Muscle layer of duodenum (tissue), 2 donors: ENCODE results near the gene GATB.
"Not testable (repeated sequence)": the region's sequence is repeated elsewhere in the genome, so short reads cannot be mapped to it uniquely, and the experiment has no call there.

Experiments
- H3K27ac ChIP-seq: one replicate; pipeline ENCODE4 v1.7.0; 2013; ENCODE audit warnings: mild to moderate bottlenecking, low read length
- H3K27me3 ChIP-seq: one replicate; pipeline ENCODE4 v1.7.0; 2013; ENCODE audit warnings: low read depth, mild to moderate bottlenecking, control low read depth, low read length
- H3K36me3 ChIP-seq, 2 donors: one replicate each; pipeline ENCODE4 v1.7.0; 2013; ENCODE audit warnings: low read length in 2 of 2, control low read depth in 1 of 2, mild to moderate bottlenecking in 1 of 2; ENCODE audit not compliant: insufficient read depth in 2 of 2, control insufficient read depth in 1 of 2
- H3K4me1 ChIP-seq, 2 donors: one replicate each; pipeline ENCODE4 v1.7.0; 2013; ENCODE audit warnings: low read length in 2 of 2, mild to moderate bottlenecking in 2 of 2, control low read depth in 1 of 2, moderate library complexity in 1 of 2; ENCODE audit not compliant: insufficient read depth in 2 of 2, control insufficient read depth in 1 of 2
- H3K4me3 ChIP-seq, 2 donors: one replicate each; pipeline ENCODE4 v1.7.0; 2013; ENCODE audit warnings: low read length in 2 of 2, low read depth in 1 of 2, mild to moderate bottlenecking in 1 of 2
- H3K9me3 ChIP-seq, 2 donors: one replicate each; pipeline ENCODE4 v1.7.0; 2013; ENCODE audit warnings: low read length in 2 of 2, control low read depth in 1 of 2, mild to moderate bottlenecking in 1 of 2; ENCODE audit not compliant: control insufficient read depth in 1 of 2
- donor health status: healthy.

The GATB gene

DNA sequence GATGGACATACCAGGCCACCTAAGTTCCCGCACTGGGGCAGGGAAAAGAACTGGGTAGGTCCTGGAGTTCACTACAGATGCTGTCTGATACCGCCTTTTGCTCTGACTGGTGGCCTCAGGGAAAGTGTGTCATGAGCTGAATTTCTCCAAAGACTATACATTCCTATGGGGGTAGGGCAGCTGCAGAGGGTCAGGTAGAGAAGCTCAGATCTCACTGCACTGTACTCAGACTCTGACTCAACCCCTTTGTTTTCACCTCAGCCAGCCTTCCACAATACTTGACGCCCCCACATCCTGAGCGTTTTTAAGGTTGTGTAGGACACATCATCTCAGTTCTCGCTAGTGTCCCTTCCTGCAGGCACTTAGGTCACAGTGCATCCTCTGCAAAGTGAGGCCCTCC, 7.8 kb downstream of the GATB start:
- Histone ChIP-seq H3K27ac (no peak overlapping the region), H3K27me3 (no peaks in the 10 kb centered on the region), H3K4me1 (no peaks in the 10 kb centered on the region), H3K4me3 (no peak overlapping the region), H3K36me3 (peaks cover 6 to 42% of the 10 kb centered on the region in 2 donors), H3K9me3 (no peaks in the 10 kb centered on the region)

DNA sequence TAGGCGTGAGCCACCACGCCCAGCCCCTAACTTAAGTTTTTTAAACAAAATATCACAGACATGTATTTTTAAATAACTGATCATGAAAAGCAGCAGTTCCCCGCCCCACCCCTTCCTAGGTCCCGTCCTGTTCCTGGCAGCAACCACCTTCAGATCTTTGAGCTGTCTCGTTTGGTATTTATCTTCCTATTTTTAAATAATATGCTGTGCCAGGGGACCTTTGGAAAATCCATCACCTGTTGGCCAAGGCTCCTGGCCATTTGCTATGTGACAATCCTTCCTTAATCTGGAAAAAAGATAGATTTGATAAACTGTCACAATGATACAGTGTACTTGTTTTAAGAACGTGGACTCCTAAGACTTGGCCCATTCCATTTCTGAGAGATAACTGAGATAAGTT, 10.7 kb downstream of the GATB start:
- no peak overlapping the region for H3K27ac ChIP-seq
- peaks cover 6 to 23% of the 10 kb centered on the region in 2 donors for H3K36me3 ChIP-seq
- no peaks in the 10 kb centered on the region for H3K9me3 ChIP-seq
- H3K4me3 ChIP-seq, result no peak overlapping the region
- H3K27me3 ChIP-seq, result no peaks in the 10 kb centered on the region
- H3K4me1 ChIP-seq, result no peaks in the 10 kb centered on the region

- Histone ChIP-seq H3K27ac (no peak overlapping the region), H3K9me3 (no peaks in the 10 kb centered on the region), H3K36me3 (peaks cover 0 to 3% of the 10 kb centered on the region in 2 donors), H3K4me1 (no peaks in the 10 kb centered on the region), H3K4me3 (no peak overlapping the region), H3K27me3 (no peaks in the 10 kb centered on the region)
These were observed 15.2 kb downstream of the GATB start for GRCh38 chr4:151745481-151746231.

DNA sequence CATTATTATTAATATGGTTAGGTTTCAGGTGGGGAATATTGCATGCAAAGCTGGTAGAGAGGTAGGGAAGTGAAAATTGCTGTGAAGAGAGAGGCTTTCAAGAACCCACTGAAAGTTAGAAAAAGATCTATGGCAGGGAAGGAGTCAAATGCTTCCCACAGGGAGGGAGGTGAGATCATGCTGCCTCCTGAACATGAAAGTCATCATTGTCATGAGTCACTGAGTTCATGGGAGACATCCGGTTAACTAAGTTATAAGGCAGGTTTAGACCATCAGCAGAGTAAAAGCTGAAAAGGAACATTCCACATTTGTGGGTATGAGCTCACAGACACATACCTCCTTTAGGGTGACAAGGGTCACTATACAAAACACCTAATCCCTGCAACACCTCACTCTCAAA, 16.2 kb downstream of the GATB start:
- peaks cover 0 to 6% of the 10 kb centered on the region in 2 donors for H3K36me3 ChIP-seq
- no peaks in the 10 kb centered on the region for H3K27me3 ChIP-seq
- H3K27ac ChIP-seq, result no peak overlapping the region
- H3K4me3 ChIP-seq, result no peak overlapping the region
- H3K4me1 ChIP-seq, result no peaks in the 10 kb centered on the region
- H3K9me3 ChIP-seq, result no peaks in the 10 kb centered on the region

DNA sequence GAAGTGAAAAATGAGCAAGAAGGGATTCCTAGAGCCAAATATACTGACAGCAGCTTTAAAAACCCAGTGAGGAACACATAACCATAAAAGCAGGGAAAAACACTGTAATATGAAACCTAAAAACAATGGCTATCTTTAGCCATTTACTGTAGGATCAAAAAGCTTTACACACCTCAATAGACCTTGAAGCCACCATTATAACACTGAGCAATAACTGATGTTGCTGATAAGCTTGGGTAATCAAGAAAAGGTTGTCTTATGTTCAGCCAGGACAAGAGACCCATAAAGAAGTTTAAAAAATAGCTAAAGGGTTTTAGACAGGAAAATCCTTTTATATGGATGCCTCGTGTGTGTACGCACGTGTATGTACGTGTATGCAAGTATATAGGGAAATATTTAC, 16.9 kb downstream of the GATB start:
- H3K4me1 ChIP-seq, result no peaks in the 10 kb centered on the region
- H3K4me3 ChIP-seq, result no peak overlapping the region
- no peaks in the 10 kb centered on the region for H3K27me3 ChIP-seq
- no peak overlapping the region for H3K27ac ChIP-seq
- H3K9me3 ChIP-seq, result no peaks in the 10 kb centered on the region
- H3K36me3 ChIP-seq, result peaks cover 0 to 6% of the 10 kb centered on the region in 2 donors

- H3K36me3 ChIP-seq, result peaks cover 0 to 7% of the 10 kb centered on the region in 2 donors
These were observed 17.5 kb downstream of the GATB start for GRCh38 chr4:151743128-151743854.

DNA sequence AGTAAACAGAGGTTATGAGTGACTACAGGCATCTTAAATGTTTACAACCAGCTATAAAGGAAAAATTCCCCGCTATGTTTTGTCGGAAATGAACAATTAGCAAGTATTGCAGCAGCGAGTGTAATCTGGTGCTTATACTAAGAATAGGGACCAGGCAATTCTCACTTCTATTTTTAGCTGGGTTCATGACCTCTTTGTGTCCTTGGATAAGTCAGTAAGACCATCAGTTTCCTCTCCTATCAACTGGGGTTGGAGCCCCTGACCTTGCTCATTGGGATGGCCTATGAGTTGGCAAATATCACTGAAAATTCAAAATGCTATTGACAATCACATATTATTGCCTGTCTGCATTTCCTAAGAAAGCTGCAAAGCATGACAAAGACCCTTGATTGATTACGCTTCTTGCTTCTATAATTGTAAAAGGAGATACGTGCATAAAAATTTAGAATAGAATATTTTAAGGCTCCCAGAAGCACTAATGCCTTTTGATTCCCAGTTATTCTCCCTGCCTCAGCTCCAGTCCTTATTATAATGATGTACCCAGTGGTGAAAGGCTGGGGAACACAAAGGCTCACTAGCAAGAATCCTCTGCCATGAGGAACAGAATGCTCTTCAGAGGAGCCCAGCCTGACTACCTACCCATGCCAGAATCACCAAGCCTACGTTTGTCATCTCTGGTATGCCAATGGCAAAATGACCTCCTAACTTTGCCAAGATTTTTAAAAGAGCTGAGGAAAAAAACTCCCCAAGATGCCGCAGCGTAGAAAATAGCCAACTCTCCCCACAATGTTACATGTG, 21.9 kb downstream of the GATB start:
- Histone ChIP-seq H3K27me3 (no peaks in the 10 kb centered on the region), H3K9me3 (peaks cover 0 to 13% of the 10 kb centered on the region in 2 donors), H3K4me3 (no peak overlapping the region), H3K36me3 (peaks cover 0 to 18% of the 10 kb centered on the region in 2 donors), H3K27ac (no peak overlapping the region), H3K4me1 (no peaks in the 10 kb centered on the region)

More at GRCh38 chr4:151743128-151743854, 17.5 kb downstream of the GATB start:
- Histone ChIP-seq H3K4me1 (no peaks in the 10 kb centered on the region), H3K9me3 (no peaks in the 10 kb centered on the region), H3K27me3 (no peaks in the 10 kb centered on the region), H3K27ac (no peak overlapping the region), H3K4me3 (no peak overlapping the region)

DNA sequence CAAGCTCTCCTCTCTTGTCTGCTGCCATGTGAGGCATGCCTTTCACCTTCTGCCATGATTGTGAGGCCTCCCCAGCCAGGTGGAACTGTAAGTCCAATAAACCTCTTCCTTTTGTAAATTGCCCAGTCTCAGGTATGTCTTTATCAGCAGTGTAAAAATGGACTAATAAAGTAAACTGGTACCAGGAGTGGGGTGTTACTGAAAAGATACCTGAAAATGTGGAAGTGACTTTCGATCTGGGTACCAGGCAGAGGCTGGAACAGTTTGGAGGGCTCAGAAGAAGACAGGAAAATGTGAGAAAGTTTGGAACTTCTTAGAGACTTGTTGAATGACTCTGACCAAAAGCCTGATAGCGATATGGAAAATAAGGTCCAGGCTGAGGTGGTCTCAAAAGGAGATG, 24.0 kb downstream of the GATB start:
- H3K27ac ChIP-seq, result not testable (repeated sequence)

DNA sequence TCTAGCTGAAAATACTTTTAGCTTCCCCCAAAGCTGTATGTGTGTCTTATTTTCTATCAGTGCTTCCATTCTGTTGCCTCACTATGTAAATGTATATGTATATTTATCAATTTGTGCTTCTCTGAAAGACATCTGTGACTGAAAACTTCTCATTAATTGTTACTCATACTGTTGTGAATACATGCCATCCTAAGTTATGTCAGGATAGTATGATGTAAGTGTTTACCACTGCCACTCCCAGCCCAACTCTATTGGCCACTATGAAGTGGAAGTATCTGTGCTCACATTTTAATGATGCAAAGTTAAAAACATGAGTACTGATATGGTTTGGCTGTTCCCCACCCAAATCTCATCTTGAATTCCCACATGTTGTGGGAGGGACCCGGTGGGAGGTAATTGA, 24.4 kb downstream of the GATB start:
- Histone ChIP-seq H3K4me3 (no peak overlapping the region), H3K36me3 (peaks cover 0 to 18% of the 10 kb centered on the region in 2 donors), H3K9me3 (peaks cover 0 to 13% of the 10 kb centered on the region in 2 donors), H3K4me1 (no peaks in the 10 kb centered on the region), H3K27ac (no peak overlapping the region), H3K27me3 (no peaks in the 10 kb centered on the region)

More for the DNA sequence above, 24.0 kb downstream of the GATB start:
- H3K4me3 ChIP-seq, H3K4me1 ChIP-seq, H3K27me3 ChIP-seq: not testable (repeated sequence)
- peaks cover 0 to 13% of the 10 kb centered on the region in 2 donors for H3K9me3 ChIP-seq
- peaks cover 0 to 18% of the 10 kb centered on the region in 2 donors for H3K36me3 ChIP-seq

DNA sequence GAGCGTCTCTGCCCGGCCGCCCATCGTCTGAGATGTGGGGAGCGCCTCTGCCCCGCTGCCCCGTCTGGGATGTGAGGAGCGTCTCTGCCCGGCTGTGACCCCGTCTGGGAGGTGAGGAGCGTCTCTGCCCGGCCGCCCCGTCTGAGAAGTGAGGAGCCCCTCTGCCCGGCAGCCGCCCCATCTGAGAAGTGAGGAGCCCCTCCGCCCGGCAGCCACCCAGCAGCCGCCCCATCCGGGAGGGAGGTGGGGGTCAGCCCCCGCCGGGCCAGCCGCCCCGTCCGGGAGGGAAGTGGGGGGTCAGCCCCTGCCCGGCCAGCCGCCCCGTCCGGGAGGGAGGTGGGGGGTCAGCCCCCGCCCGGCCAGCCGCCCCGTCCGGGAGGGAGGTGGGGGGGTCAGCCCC, 29.1 kb downstream of the GATB start:
- H3K9me3 ChIP-seq, H3K36me3 ChIP-seq, H3K27me3 ChIP-seq, H3K27ac ChIP-seq, H3K4me1 ChIP-seq, H3K4me3 ChIP-seq: not testable (repeated sequence)
